Suprapubic skin (tissue), 4 donors: ENCODE measurements around the gene MUSK. TPM values are rescaled to one million over a fixed set of nuclear protein-coding genes. Genes with fewer than 3 reads are reported as not detected.
"Not testable (repeated sequence)": the region's sequence is repeated elsewhere in the genome, so short reads cannot be mapped to it uniquely, and the experiment has no call there.

Experiments used
- DNase-seq, 2 donors: peaks; one replicate each; pipeline ENCODE4 v3.0.0-alpha.2; 2019; ENCODE audit warnings: low spot score in 2 of 2
- H3K27ac ChIP-seq: fragments of 200-600 bp; sonication (generic); one replicate; pipeline ENCODE4 v1.5.1; 2019
- H3K27me3 ChIP-seq: fragments of 200-600 bp; sonication (generic); one replicate; pipeline ENCODE4 v1.5.1; 2019
- H3K36me3 ChIP-seq: fragments of 200-600 bp; sonication (generic); one replicate; pipeline ENCODE4 v1.5.1; 2019
- H3K4me1 ChIP-seq: fragments of 200-600 bp; sonication (generic); one replicate; pipeline ENCODE4 v1.5.1; 2019
- H3K4me3 ChIP-seq: fragments of 200-600 bp; sonication (generic); one replicate; pipeline ENCODE4 v1.5.1; 2019; ENCODE audit warnings: mild to moderate bottlenecking
- H3K9me3 ChIP-seq: fragments of 200-600 bp; sonication (generic); one replicate; pipeline ENCODE4 v1.5.1; 2019
- CTCF ChIP-seq, 2 donors: fragments of 200-600 bp in 1 of 2; fragments of 450-650 bp in 1 of 2; sonication (generic) in 1 of 2; IDR thresholded peaks; one replicate each; pipeline ENCODE4 v1.5.1; 2016 to 2019; ENCODE audit warnings: antibody characterized with exemption in 2 of 2, mild to moderate bottlenecking in 1 of 2, moderate library complexity in 1 of 2
- EP300 ChIP-seq: sonication (generic); formaldehyde crosslinking; IDR thresholded peaks from one replicate; pipeline ENCODE4 v1.6.1; 2017; ENCODE audit warnings: antibody characterized with exemption
- POLR2A ChIP-seq, 2 donors: fragments of 450-650 bp; IDR thresholded peaks; one replicate each; pipeline ENCODE4 v1.6.1; 2017; ENCODE audit warnings: antibody characterized with exemption in 2 of 2, mild to moderate bottlenecking in 2 of 2, moderate library complexity in 2 of 2
- POLR2AphosphoS5 ChIP-seq, 3 donors: sonication (generic); formaldehyde crosslinking; IDR thresholded peaks; one replicate each; pipeline ENCODE4 v1.6.1; 2017; ENCODE audit warnings: antibody characterized with exemption in 3 of 3
- WGBS: methylation state at CpG from one replicate; pipeline ENCODE4 v1.1.5; 2018; 5-methylcytosine and 5-hydroxymethylcytosine counted together
- total RNA-seq, 4 donors: library from RNA; depleted of rRNA; stranded (reverse); fragments of >200 nt; gene quantifications; one replicate each; pipeline ENCODE4 v1.1.0, GENCODE V29; 2016

The MUSK gene
- total RNA-seq, 4 donors from 2014 or later: 0.45 to 1.5 TPM; not detected in 2

- 46% methylated on average over 2 of the region's 2 CpGs for WGBS
- no peak for DNase-seq
- TF ChIP-seq POLR2AphosphoS5 (IDR thresholded peaks at IDR 0.05) (no peak), POLR2A (IDR thresholded peaks at IDR 0.05) (no peak), CTCF (IDR thresholded peaks at IDR 0.05) (no peak), EP300 (no peak)
- no peaks in the 10 kb centered on the region for H3K4me1 ChIP-seq
- H3K27me3 ChIP-seq: no peaks in the 10 kb centered on the region
- no peak overlapping the region for H3K27ac ChIP-seq
- no peaks in the 10 kb centered on the region for H3K36me3 ChIP-seq
- no peak overlapping the region for H3K4me3 ChIP-seq
- H3K9me3 ChIP-seq: no peaks in the 10 kb centered on the region
Observed at GRCh38 chr9:110814159-110814558, 145.6 kb downstream of the MUSK start.

GRCh38 chr9:110815361-110815760, 146.8 kb downstream of the MUSK start:
- Histone ChIP-seq H3K4me1 (no peaks in the 10 kb centered on the region), H3K4me3 (no peak overlapping the region), H3K36me3 (no peaks in the 10 kb centered on the region), H3K27me3 (no peaks in the 10 kb centered on the region), H3K27ac (peak overlapping the region; percentile 24), H3K9me3 (no peaks in the 10 kb centered on the region)
- TF ChIP-seq POLR2AphosphoS5 (IDR thresholded peaks at IDR 0.05) (no peak), CTCF (IDR thresholded peaks at IDR 0.05) (no peak), EP300 (no peak), POLR2A (IDR thresholded peaks at IDR 0.05) (no peak)
- no peak for DNase-seq
- WGBS: 50% methylated on average over 1 of the region's 1 CpG

GRCh38 chr9:110820381-110820780, 151.8 kb downstream of the MUSK start:
- H3K9me3 ChIP-seq: no peaks in the 10 kb centered on the region
- WGBS: 56% methylated on average over 1 of the region's 1 CpG
- H3K4me1 ChIP-seq: no peaks in the 10 kb centered on the region
- H3K27ac ChIP-seq: no peak overlapping the region
- no peaks in the 10 kb centered on the region for H3K36me3 ChIP-seq
- TF ChIP-seq EP300: no peak
- no peak for TF ChIP-seq POLR2AphosphoS5 (IDR thresholded peaks at IDR 0.05)
- TF ChIP-seq CTCF (IDR thresholded peaks at IDR 0.05): no peak
- TF ChIP-seq POLR2A (IDR thresholded peaks at IDR 0.05): no peak
- no peak for DNase-seq
- no peak overlapping the region for H3K4me3 ChIP-seq
- no peaks in the 10 kb centered on the region for H3K27me3 ChIP-seq

- Histone ChIP-seq H3K4me3 (no peak overlapping the region), H3K27me3 (no peaks in the 10 kb centered on the region), H3K36me3 (no peaks in the 10 kb centered on the region), H3K4me1 (no peaks in the 10 kb centered on the region), H3K27ac (no peak overlapping the region), H3K9me3 (no peaks in the 10 kb centered on the region)
- DNase-seq: no peak
- WGBS: 50% methylated on average over 1 of the region's 1 CpG
- TF ChIP-seq CTCF (IDR thresholded peaks at IDR 0.05): no peak
- no peak for TF ChIP-seq POLR2AphosphoS5 (IDR thresholded peaks at IDR 0.05)
- TF ChIP-seq EP300: no peak
- no peak for TF ChIP-seq POLR2A (IDR thresholded peaks at IDR 0.05)
Observed at GRCh38 chr9:110821064-110821463, 152.5 kb downstream of the MUSK start.

- not testable (repeated sequence) for H3K36me3 ChIP-seq, DNase-seq, H3K4me1 ChIP-seq, H3K9me3 ChIP-seq, H3K4me3 ChIP-seq, H3K27me3 ChIP-seq, H3K27ac ChIP-seq
Observed at GRCh38 chr9:110825129-110825528, 156.5 kb downstream of the MUSK start.

GRCh38 chr9:110825950-110826349, 157.4 kb downstream of the MUSK start:
- no peak overlapping the region for H3K4me3 ChIP-seq
- no peaks in the 10 kb centered on the region for H3K9me3 ChIP-seq
- no peaks in the 10 kb centered on the region for H3K27me3 ChIP-seq
- DNase-seq: no peak
- no peak for TF ChIP-seq POLR2AphosphoS5 (IDR thresholded peaks at IDR 0.05)
- TF ChIP-seq POLR2A (IDR thresholded peaks at IDR 0.05): no peak
- TF ChIP-seq CTCF (IDR thresholded peaks at IDR 0.05): no peak
- no peak for TF ChIP-seq EP300
- 63% methylated on average over 2 of the region's 2 CpGs for WGBS
- H3K27ac ChIP-seq: no peak overlapping the region
- H3K4me1 ChIP-seq: no peaks in the 10 kb centered on the region
- no peaks in the 10 kb centered on the region for H3K36me3 ChIP-seq

GRCh38 chr9:110826400-110826799, 157.8 kb downstream of the MUSK start:
- not testable (repeated sequence) for H3K36me3 ChIP-seq, H3K27ac ChIP-seq
- WGBS: 67% methylated on average over 9 of the region's 9 CpGs

More at GRCh38 chr9:110826400-110826799, 157.8 kb downstream of the MUSK start:
- not testable (repeated sequence) for DNase-seq, H3K4me3 ChIP-seq, H3K9me3 ChIP-seq, H3K27me3 ChIP-seq, H3K4me1 ChIP-seq
